DMS114 treated with DMSO at 0.1 percent for 48 hours (cell line): ENCODE measurements around the gene MGAT5.

Experiments used
- DNase-seq: peaks from one replicate; lab custom pipeline; 2025; ENCODE audit not compliant: unreplicated experiment; lab: John Stamatoyannopoulos, UW

The MGAT5 gene

DNA sequence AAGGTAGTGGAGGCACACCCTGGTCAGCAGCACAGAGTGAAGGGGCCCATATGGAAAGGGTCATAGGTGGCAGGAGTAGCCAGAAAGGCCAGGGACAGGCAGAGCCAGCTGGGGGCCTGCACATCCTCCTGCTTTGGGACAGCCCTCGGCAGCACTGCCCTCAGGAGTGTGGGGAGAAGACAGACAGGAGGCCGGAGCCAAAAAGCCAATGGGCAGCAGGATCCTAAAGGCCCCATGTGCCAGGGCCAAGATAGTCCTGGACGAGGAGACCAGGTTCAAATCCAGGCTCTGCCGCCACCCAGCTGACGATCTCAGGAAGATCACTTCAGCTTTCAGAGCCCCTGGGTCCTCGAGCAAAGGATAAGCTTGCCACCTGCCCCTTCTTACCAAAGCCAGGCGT lies 244.8 kb downstream of the MGAT5 start:
- DNase-seq = no peak

DNA sequence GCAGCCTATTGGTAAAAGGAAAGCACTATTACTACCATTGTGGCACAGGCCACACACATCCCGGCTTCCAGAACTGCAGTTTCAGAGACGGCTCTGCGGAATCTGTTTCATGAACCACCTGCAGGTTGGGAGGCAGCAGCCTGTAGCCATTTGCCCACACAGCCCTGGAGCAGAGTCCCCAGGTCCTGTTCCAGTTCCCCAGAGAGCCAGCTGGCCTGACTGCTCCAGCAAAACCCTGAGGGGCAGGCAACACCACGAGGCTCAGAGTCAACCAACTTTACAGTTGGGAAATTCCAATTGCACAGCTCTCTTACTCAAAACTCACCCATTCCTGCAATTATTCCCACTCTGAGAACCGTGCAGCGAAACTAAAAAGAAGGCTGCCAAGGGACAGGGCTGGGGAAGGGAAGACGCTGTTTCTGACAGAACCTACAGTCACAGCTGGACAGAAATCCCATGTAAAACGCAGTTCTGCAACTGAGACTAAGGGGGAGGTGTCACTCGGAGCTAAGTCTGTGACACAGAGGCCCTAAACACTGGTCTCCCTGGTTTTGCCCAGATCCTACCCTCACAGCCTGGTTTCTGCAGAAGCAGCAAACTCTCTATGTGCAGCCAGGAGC lies 245.5 kb downstream of the MGAT5 start:
- no peak for DNase-seq

DNA sequence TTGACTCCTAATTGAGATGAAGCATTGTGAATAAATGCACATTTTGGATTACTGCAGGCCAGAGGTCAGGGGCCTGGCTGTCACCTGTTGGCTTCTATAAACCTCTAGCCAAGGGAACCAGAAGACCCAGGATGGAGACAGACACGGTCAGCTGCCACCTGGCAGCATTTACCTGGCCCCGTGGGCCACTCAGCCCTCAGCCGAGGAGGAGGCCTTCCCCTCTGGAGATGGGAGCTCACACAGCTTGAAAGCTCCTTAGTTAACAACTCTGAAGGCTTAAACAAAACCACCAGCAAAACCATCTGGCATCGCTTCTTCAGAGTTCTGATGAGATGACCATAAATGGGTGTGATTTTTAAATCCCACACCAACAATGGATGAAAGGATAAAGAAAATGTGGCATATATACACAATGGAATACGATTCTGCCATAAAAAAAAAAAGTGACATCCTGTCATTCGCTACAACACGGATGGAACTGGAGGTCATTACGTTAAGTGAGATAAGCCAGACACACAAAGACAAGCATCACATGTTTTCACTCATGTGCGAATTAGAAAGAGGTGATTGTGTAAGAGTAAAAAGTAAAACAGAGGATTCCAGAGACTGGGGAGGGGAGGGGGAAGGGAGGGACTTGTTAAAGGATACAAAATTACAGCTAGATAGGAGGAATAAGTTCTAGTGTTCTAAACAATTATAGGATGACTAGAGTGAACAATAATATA lies 246.5 kb downstream of the MGAT5 start:
- no peak for DNase-seq

DNA sequence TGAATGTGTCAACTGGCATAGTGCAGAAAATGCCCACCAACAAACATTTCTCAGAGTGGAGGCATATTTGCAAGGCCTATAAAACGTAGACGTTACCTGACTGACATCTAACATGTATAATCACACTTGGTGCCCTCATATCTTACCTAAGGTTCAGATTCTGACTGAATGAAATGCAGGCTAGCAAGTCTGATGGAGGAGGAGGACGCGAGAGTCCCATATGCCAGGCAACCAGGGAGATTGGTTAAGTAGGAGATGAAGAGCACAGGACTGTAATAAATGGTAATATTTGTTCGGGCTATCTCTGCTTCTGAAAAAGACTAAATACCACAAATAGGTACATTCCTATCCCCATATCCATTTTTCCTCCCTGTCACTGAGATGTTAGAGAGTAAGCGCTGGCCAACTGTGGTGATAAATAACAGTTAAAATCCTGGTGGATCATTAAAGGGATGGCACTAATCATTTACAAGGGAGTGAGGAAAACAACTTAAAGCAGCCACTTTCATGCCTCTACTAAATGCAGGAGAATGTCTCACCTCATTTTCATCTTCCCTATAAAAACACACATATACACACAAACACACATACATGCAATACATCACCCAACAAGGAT lies 247.7 kb downstream of the MGAT5 start:
- no peak for DNase-seq

DNA sequence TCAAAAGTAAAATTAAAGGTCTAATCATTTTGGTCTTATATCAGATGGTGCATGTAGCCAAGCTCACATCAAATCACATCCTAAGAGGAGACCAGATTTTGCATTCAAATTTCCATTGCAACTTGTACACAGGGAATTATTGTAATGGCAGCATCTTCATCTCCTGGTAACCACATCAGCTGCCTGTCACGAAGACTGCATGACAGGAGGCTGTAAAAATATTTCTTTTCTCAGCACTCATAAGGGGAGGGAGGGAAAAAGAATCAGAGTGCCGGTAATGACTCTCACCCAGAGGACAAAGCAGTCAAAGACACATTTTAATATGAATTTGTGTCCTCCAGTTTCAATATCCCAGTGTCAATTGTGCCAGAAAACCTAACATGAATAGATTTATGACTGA lies 248.2 kb downstream of the MGAT5 start:
- no peak for DNase-seq
